HG02852 (cell line): ENCODE data around the gene CBFA2T3.

Experiments used
- ATAC-seq: cut with Tn5 transposase; IDR thresholded peaks from one replicate; pipeline ENCODE4 v1.9.1; 2021; ENCODE audit warnings: mild to moderate bottlenecking, moderate library complexity; ENCODE audit not compliant: unreplicated experiment

The CBFA2T3 gene

GRCh38 chr16:88826070-88826840 is 150.8 kb downstream of the CBFA2T3 start:
- ATAC-seq, result no peak

GRCh38 chr16:88825146-88825545 is 151.9 kb downstream of the CBFA2T3 start:
- no peak for ATAC-seq
